Fibroblast of lung (primary cell): ENCODE results near the gene CDRT4.

ENCODE experiments used
- EZH2 ChIP-seq: IDR thresholded peaks from 2 replicates; pipeline ENCODE4 v1.5.1; 2012; ENCODE audit warnings: low read length, control low read depth, mild to moderate bottlenecking; ENCODE audit errors: missing control alignments
- TF ChIP-seq, protein P1 (sequence below), 2 donors: IDR thresholded peaks in 1 of 2; conservative IDR thresholded peaks in 1 of 2; 1 replicate in 1 of 2; 2 replicates in 1 of 2; pipeline ENCODE4 v1.5.1; 2011 to 2012; ENCODE audit warnings: low read length in 2 of 2, control low read depth in 1 of 2, inconsistent platforms in 1 of 2, low read depth in 1 of 2, mild to moderate bottlenecking in 1 of 2

DNA sequence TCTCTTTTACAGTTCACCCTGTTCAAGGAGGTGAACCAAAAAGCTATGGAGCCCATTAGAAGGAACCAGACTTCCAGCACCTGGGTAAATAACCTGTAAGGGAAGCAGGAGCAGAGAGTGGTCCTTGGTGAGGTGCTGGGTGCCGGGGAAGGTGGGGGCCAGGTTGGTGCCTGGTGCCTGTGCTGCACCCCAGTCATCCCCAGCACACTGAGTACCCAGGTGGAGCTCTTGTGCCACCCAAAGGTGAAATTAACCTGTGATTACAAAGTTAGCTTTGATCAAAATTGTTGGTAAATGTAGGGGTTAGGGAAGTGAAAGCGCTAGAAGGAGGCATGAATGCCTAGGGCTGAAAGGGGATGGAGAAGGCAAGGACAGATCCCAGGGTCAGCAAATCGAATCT, 58.6 kb downstream of the CDRT4 start:
- TF ChIP-seq, protein P1, sequence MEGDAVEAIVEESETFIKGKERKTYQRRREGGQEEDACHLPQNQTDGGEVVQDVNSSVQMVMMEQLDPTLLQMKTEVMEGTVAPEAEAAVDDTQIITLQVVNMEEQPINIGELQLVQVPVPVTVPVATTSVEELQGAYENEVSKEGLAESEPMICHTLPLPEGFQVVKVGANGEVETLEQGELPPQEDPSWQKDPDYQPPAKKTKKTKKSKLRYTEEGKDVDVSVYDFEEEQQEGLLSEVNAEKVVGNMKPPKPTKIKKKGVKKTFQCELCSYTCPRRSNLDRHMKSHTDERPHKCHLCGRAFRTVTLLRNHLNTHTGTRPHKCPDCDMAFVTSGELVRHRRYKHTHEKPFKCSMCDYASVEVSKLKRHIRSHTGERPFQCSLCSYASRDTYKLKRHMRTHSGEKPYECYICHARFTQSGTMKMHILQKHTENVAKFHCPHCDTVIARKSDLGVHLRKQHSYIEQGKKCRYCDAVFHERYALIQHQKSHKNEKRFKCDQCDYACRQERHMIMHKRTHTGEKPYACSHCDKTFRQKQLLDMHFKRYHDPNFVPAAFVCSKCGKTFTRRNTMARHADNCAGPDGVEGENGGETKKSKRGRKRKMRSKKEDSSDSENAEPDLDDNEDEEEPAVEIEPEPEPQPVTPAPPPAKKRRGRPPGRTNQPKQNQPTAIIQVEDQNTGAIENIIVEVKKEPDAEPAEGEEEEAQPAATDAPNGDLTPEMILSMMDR (conservative IDR thresholded peaks at IDR 0.05 in 1 of 2, IDR thresholded peaks at IDR 0.05 in 1 of 2; ENCODE audit: low read depth in 1 of 2, low read length in 2 of 2), result no peak
- TF ChIP-seq EZH2, result no peak
